Myocyte (in vitro differentiated cells): ENCODE data around the gene LYZL1. TPM values are rescaled to one million over a fixed set of nuclear protein-coding genes. Genes with fewer than 3 reads are reported as not detected.
"Not testable (repeated sequence)": the region's sequence is repeated elsewhere in the genome, so short reads cannot be mapped to it uniquely, and the experiment has no call there.

Source experiments
- DNase-seq: peaks from one replicate; pipeline ENCODE4 v3.0.0-alpha.2; 2012; ENCODE audit warnings: low read depth
- polyA plus RNA-seq: library from polyadenylated mRNA; unstranded; fragments of >200 nt; gene quantifications from one replicate; pipeline ENCODE4 v1.2.1, GENCODE V29; 2012; ENCODE audit warnings: missing spikeins
- total RNA-seq: library from RNA; depleted of rRNA; stranded (reverse); fragments of >200 nt; gene quantifications from 2 replicates; pipeline ENCODE4 v1.2.3, GENCODE V29; 2014

LYZL1 gene
- total RNA-seq: not detected in 2 replicates
- polyA plus RNA-seq: not detected

DNA sequence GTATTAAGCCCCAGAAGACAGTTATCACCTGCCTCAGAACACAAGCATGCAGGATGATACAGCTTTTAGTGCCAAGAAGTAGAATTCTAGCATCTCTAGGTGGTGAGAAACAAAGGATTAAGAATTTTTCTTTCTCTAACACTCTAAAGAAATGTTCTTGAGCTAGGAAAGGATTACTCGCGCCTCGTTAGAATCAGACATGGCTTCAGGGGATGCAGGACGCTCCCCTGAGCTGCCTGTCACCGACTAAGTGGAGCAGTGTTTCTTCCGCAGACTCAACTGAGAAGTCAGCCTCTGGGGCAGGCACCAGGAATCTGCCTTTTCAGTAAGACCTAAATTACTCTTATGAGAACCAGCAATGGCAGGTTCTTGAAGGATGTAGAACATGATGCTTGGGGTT, at the start of gene LYZL1:
LYZL1 (plus strand) TSS at position 165 of the 400 bp plus-strand sequence. CDS start 2,798 bp downstream, outside the sequence.
- DNase-seq: not testable (repeated sequence)

DNA sequence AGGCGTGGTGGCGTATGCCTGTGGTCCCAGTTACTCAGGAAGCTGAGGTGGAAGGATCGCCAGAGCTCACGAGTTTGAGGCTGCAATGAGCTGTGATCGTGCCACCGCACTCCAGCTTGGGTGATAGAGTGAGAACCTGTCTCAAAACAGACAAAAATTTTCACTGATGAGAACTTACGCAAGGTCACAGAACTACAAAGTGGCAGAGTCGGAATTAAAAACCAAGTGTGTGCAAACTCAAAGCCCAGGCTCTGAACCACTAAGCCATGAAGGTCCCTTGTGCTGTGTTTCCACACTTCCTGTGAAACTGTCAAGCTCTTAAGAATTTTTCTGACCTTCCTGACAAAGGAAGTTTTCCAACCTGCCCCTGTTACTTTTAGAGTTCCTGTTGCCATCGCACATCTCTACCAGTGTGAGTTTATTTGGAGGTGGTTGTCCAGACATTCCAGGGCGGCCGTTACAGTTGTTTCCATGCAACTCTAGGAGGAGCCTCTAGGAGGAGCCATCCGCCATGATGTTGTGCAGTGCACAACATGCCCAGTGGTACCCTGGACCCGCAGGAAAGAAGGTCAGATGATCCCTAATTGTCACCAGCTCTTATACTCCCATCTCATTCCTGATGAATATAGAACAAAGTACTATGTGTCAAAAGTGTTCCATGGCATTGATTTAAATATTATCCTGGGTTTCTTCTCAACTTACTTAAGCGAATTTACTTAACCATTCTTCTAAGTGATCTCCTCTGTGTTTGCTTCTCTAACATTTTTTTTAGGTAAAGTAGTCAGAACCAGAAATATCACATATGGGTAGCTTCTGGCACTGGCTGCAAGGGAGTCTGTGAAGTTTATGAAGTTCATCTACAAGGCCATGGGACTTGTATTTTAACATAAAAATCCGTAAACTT, 49.0 kb upstream of the LYZL1 start:
- DNase-seq: peak; percentile 30

DNA sequence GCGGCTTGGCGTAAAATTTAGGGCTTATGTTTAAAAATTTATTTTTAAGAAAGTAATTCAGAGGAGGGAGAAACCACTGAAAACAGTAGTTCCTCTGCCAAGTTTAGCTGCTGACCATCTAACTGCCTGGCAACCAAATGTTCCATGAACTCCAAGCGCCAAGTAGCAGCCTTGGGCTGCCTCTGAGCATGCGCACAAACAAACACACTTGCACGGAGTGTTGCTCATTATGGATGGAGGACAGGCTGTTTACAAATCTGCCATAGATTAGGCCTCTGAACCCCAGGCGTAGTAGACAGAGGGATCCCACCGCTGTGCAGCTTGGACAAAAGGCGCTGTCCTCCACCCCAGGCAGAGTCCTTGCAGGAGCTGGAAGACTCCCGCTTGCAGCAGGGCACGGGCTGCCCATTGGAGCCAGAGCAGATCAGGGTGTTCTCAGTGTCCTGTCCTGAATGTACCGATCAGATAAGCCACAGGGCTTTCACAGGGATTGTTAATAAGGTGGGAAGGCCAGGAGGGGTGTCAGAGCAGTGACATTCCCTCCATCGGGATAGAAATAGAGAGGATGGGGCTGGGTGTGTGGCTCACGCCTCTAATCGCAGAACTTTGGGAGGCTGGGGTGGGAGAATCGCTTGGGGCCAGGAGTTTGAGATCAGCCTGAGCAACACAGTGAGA, 47.7 kb upstream of the LYZL1 start:
- no peak for DNase-seq

DNA sequence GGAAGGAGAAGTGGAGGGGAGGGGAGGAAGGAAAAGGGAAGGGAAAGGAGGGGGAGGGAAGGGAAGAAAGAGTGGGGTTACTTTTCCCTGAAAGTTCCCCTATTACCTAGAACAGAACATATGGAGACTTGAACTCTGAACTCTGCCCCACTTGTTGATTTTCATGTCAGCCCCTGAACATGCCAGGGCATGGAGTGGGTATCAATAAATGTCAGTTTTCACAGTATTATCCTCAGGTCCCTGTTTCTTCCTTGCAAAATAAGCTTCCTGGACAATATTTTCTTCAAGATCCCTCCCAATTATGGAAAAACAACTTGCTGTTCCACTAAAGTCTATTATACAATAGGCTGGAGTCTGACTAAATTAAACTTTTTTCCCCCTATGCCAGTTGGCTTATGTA, 46.9 kb upstream of the LYZL1 start:
- no peak for DNase-seq

DNA sequence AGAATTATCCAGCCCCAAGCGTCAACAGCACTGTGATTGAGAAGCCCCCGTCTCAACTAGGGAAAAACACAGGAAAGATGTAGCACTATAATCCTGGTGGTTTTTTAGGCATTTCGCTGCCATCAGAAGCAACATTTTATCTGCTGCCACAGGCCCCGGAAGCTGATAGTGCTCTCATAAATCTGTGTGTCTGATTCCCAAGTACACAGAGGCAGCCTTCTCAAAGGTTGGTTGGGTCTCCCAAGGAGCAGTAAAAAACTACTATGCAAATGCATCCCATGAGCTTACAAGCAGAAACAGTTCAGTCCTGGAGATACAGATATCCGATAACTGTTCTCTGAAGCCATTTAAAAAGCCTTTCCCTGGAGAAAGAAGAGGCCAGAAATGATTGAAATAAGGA, 45.8 kb upstream of the LYZL1 start:
- no peak for DNase-seq

DNA sequence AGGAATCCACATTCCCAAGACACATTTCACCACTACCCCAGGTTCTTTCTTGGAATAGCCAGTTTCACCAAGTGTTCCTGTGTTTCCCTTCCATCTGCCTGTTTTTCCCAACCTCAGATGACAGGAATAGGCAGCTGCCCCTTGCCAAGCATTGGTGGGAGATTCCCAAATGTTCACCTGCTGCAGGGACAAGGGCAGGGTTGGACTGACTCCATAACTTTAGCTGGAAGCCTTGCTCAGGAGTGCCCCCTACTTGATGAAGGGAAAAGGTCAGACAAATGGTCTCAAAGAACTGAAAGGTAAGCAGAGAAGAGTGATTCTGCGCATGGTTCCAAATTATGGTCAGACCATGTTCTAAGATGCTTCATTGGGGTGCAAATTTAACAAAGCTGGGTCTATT, 45.1 kb upstream of the LYZL1 start:
- peak; percentile 73 for DNase-seq

DNA sequence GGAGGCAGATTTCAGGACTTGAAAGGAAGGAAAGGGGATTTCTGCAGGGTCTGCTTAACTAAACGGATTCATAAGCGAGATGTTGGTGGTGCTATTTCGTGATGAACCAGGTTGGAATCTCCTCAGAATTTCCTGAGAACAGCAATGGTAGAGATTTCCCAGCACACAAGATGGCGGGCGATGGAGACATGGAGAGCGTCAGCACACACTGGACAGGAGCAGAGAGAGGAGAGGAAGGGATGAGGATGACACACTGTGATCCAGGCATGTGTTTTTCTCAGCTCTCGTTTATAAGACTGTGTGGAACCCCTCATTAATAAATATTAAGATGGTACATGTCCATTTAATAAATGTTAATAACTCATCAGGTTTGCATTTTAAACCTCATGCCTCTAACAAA, 43.9 kb upstream of the LYZL1 start:
- no peak for DNase-seq

DNA sequence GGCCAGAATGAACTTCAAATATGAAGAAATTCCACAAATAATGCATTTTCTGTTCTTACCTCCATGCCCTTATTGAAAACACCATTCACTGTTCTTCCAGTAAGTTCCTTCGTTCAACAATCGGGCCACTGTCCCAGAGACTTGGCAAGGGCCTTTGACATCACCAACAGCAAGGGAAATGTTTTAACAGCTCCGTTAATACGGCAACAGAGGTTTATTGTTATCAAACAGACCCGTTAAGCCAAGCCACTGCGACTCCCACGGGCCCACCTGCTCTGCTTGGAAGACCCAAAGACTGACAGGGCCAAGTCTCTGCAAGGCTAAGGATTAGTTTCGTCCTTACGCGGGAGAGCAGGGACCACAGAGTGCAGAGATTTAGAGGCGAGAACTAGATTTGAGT, 43.4 kb upstream of the LYZL1 start:
- no peak for DNase-seq

DNA sequence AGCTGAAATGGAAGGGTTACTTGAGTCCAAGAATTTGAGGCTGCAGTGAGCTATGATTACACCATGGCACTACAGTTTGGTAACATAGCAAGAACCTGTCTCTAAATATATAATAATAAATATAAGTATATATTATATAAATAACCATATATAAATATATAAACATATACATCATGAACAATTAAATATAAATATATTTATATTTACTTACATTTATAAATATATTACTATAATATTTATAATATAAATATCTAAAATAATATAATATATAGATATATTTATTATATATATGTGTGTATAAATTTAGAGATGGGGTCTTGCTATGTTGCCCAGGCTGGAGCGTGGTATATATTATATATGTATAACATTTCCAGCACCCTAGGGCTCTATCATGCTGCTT, 42.4 kb upstream of the LYZL1 start:
- no peak for DNase-seq

DNA sequence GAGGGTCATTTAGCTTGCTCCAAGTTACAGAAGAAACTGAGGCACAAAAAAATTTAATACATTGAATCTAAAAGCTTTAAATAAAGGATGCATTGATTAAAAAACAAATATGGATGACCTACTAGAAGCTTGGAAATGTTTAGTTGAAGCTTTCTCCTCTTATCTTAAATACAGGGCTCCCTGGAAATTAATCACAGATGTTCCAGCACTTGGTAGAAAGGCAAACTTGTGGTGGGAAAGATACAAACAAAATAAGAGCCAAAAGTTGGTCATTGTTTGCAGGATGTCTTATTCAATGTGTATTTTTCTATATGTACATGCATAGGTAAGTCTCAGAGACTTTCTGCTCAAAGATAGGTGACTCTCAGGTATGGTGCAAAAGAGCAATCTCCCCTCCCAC, 40.7 kb upstream of the LYZL1 start:
- no peak for DNase-seq

DNA sequence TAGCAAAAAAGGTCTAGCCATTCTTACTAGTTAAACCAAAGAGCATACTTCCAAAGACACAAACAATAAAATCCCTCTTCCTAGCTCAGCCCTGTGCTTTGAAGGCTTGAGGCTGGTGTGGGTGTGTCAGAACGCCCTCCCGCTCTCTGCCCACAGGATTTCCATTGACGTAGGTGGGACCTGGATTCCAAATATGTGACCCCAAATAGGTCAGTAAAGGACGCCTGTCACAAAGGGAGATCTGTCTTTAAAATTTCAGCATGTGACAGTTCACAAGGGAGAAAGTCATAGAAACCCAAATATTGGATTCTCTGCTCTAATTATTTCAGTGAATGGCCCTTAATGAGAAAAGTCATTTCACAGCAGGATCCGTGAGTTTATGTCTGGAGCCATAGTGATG, 39.9 kb upstream of the LYZL1 start:
- DNase-seq: no peak

DNA sequence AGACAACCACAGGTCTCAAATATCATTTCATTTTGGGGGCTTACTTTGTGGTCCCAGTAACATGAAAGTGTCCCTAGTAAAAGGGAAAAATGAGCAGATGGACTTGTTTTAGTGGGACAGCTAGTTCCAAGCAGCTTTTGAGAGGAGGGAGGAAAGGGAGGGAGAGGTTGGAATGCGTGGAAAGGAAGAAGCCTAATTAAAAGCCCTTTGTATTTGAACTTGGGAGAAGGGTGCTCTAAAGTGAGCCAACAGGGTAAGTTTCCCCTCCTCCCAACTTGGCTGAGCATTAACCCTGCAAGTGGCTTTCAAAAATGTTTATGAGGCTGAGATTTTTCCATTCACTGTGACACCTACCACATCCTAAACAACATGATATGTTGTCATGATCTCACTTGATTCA, 38.8 kb upstream of the LYZL1 start:
- no peak for DNase-seq

DNA sequence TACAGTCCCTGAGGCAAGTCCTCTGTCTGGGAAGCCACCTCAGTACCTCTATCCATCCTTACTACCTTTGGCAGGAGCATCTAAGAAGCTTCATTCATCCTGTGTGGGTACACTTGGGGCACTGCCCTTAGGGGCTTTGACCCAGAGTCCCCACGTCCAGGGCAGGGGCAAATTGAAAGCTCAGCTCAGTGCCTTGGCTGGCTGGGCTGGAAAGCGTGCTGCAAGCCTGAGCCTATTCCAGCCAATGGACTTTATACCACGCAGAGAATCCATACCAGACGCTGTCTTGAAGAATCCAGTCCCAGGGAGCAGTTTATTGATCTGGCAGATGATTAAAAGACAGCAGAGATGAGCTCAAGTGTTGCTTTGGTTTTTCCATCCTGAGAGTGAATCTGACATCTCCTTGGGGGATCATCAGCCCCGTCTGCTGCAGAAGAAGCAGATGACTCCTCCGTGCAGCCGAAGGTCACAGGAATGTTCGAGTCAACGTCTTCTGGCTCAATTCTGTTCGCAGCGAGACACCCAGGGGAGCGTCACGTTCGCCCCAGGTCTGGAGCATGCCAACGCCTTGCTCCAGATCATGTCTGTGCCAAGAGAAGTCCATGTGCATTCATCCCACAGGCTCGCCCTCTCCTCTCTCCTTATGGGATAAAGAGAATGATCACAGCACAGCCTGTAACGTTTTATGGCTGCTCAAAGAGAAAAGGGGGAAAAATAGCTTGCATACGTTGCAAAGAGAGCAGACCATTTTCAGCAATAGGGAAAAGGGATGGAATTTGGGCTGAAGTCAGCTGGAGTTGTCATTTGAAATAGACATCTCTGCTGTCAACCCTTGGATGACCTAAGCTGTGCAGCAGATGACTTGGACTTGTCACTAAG, 35.8 kb upstream of the LYZL1 start:
- no peak for DNase-seq

DNA sequence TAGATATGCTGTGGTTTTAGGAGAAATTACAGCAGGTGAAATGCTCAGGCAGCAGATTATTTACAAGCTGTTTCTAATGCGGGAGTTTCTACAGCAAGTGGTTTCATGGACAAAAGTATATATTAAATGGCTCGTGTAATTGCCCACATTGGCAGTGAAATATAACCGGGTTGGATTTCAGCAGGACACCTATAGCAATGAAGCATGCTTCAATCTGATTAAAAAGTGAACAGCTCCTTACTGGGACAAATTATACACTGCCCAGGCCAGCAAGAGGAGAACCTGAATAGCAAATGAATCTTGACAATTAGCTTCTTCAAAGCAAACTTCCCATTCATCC, 35.2 kb upstream of the LYZL1 start:
- DNase-seq: peak; percentile 34

DNA sequence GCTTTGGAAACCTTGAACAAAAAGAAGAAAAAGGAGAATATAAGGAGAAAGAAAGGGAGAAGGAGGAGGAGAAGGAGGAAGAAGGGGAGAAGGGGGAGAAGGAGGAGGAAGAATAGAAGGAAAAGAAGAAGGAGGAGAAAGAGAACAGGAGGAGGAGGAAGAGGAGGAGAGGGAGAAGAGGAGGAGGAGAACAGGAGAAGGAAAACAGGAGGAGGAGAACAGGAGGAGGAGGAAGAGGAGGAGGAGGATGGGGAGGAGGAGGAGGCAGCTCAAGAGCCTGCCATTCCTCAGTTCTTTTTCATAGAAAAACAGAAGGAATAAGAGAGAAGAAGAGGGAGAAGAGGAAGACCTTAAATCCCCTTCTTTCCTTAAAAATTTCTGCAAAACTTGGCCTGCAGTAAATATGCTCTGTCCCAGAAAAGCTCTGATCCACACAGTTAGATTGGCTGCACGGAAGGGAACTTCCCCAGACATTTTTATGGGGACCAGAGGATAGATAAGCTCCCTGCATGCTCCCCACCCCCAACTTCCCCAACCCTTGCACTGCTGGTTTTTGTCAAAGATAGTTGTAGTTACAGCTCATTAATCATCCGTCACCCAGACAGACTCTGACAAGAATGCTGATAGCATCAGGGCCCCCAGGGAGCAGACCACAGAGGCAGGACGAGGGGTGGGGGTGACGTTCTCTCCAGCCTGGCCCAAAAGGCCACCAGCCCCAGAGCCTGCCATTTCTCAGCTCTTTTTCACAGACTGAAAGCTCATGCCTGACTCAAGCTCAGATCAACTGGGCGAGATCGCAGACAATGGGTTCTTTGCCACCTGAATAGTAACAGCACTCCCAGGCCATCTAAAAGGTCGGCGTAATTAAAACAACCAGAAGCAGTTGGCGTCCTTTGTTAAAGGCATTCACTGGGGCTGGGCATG, 34.5 kb upstream of the LYZL1 start:
- no peak for DNase-seq

DNA sequence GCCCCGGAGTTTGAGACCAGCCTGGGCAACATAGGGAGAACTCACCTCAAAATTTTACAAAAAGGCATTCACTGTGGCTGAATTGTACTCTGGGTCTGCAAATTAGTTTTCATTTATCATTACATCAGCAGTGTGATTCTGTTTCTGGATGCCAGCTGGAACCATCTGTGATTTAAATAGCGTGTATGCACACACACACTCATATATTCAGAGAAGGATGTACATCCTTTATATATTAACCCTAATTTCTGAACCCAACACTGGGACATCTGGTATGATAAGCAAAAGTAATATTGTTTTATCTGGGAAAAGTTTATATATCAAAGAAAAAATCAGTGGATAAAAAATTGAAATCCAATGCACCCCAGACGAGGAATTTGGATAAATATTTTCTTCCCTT, 33.8 kb upstream of the LYZL1 start:
- DNase-seq: no peak

DNA sequence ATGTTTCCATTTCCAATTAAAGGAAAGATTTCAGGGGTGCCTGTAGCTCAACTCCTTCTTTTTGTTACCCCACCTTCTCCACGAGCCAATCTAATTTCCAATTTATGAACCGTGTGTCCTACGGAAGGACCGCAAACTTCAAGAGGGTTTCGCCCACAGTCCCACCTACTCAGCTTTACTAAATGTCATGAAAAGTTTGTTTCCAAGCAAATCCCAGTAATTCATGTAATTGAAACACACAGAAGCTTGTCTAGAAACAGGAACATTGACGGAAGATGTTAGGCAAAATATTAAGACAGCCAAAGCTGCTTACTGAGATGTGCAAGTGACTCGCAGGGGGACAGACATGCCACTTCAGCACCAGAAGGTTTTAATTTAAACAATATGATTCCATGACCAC, 32.9 kb upstream of the LYZL1 start:
- DNase-seq: no peak

DNA sequence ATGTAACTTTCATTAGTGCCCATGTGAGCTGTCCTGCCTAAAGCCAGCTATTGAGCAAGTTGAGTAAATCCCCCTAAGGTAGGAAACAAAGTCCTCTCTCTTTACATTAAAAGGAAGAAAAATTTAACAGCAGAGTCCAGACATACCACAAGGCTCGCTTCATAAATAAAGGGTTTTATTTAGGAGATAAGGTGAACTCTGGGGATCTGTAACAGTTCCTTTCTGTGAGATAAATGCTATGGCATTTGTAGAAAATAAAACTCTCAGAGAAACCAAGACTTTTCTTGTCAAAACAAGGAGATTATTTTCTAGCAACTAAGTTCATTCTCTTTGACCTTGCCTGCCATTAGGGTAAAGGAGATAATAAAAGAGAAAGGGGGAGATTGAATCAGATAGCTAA, 32.3 kb upstream of the LYZL1 start:
- no peak for DNase-seq

DNA sequence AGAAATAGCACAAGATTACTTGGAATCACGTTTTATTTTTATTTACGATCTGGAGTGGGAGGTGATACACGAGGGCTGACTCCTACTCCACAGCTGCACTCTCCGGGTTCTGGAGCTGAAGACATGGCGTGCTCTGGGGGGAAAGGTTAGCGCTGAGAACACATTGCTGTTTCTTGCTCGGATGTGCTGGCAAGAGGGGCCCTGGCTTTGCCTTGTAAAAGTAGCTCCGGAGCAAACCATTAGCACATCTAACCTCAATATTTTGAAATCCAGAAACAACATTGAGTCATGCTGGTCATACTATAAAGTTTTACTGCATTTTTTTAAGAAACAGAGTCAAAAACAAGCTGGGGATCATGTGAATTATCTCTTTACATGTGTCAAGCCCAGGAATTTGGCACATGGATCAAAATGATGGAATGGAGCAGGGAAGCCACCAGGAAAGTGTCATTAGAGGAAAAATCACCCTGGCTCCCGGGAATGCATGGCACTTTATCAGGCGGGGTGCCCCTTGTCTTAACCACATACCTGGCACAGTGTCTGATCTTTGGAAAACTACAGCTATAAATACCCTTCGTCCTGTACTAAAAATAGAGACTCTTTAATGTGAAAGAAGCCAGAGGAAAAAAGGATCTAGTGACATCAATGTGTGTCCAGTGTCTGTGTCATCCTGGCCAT, 31.6 kb upstream of the LYZL1 start:
- DNase-seq: peak; percentile 53

DNA sequence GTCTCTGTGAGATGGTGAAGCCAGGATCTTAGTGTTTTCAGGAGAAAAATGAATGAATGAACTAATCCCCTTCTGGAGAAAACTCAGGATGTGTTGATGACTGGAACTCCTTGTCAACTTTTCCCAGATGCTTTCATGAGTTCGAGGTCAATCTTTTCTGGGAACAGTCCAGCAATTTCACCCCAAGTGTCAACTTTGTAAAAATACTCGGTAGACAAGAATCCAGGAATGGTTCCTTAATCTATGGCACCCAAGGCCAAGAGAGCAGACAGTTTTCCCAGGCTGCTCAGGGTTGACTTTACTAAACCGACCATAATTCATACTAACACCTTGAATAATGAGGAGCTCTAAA, 31.1 kb upstream of the LYZL1 start:
- DNase-seq: no peak
